HEK293T (cell line): ENCODE measurements around the gene CNDP1.

Source experiments
- ARNT ChIP-seq: fragments of 450-650 bp; IDR thresholded peaks from 2 replicates; pipeline ENCODE4 v1.6.1; 2017; ENCODE audit warnings: mild to moderate bottlenecking
- BHLHE40 ChIP-seq: fragments of 450-650 bp; IDR thresholded peaks from 2 replicates; pipeline ENCODE4 v1.6.1; 2016; ENCODE audit warnings: mild to moderate bottlenecking, moderate library complexity, borderline replicate concordance
- CTBP1 ChIP-seq: fragments of 450-650 bp; IDR thresholded peaks from 2 replicates; pipeline ENCODE4 v1.6.1; 2016; ENCODE audit warnings: borderline replicate concordance
- FOXA1 ChIP-seq: fragments of 450-650 bp; IDR thresholded peaks from 2 replicates; pipeline ENCODE4 v1.6.1; 2016; ENCODE audit warnings: mild to moderate bottlenecking
- FOXK2 ChIP-seq: fragments of 450-650 bp; IDR thresholded peaks from 2 replicates; pipeline ENCODE4 v1.6.1; 2016; ENCODE audit warnings: mild to moderate bottlenecking
- FOXM1 ChIP-seq: fragments of 450-650 bp; IDR thresholded peaks from 2 replicates; pipeline ENCODE4 v1.6.1; 2017; ENCODE audit warnings: mild to moderate bottlenecking, borderline replicate concordance
- HDGF ChIP-seq: fragments of 450-650 bp; IDR thresholded peaks from 2 replicates; pipeline ENCODE4 v1.6.1; 2017; ENCODE audit warnings: antibody characterized with exemption, borderline replicate concordance
- NFRKB ChIP-seq: fragments of 450-650 bp; IDR thresholded peaks from 2 replicates; pipeline ENCODE4 v1.6.1; 2016; ENCODE audit warnings: mild to moderate bottlenecking, moderate library complexity
- PKNOX1 ChIP-seq: fragments of 450-650 bp; IDR thresholded peaks from 2 replicates; pipeline ENCODE4 v1.6.1; 2016
- SP1 ChIP-seq: fragments of 450-650 bp; IDR thresholded peaks from 2 replicates; pipeline ENCODE4 v1.6.1; 2017
- TARDBP ChIP-seq: fragments of 450-650 bp; IDR thresholded peaks from 2 replicates; pipeline ENCODE4 v1.6.1; 2016
- ZNF384 ChIP-seq: fragments of 450-650 bp; IDR thresholded peaks from 2 replicates; pipeline ENCODE4 v1.6.1; 2016

- TF ChIP-seq CTBP1 = no peak
- no peak for TF ChIP-seq ARNT
- no peak for TF ChIP-seq FOXM1
- TF ChIP-seq PKNOX1 = no peak
- no peak for TF ChIP-seq BHLHE40
- TF ChIP-seq SP1 = no peak
- TF ChIP-seq HDGF = no peak
- no peak for TF ChIP-seq FOXA1
- no peak for TF ChIP-seq TARDBP
- no peak for TF ChIP-seq FOXK2
- no peak for TF ChIP-seq NFRKB
- no peak for TF ChIP-seq ZNF384
Observed at GRCh38 chr18:74515620-74516231, 18.6 kb upstream of the CNDP1 start.
